ENCODE data around the gene RFX3. TPM values are rescaled to one million over a fixed set of nuclear protein-coding genes. Genes with fewer than 3 reads are reported as not detected.

Gene RFX3
- total RNA-seq, 1 donor from 2014 or later, result 4.1 TPM

GRCh38 chr9:3516667-3517330, 9.0 kb downstream of the RFX3 start:
- DNase-seq (ENCODE audit: low spot score), result no peak
- intact Hi-C loops (cut with DNase I), result no loop called here

GRCh38 chr9:3515405-3515804, 10.4 kb downstream of the RFX3 start:
- intact Hi-C loops (cut with DNase I), result no loop called here
- DNase-seq (ENCODE audit: low spot score), result no peak

GRCh38 chr9:3514786-3515185, 11.0 kb downstream of the RFX3 start:
- DNase-seq (ENCODE audit: low spot score), result no peak
- intact Hi-C loops (cut with DNase I), result no loop called here

- intact Hi-C loops (cut with DNase I), result no loop called here
These were observed 12.5 kb downstream of the RFX3 start for GRCh38 chr9:3513265-3513818.

GRCh38 chr9:3511551-3511950, 14.2 kb downstream of the RFX3 start:
- DNase-seq (ENCODE audit: low spot score), result no peak
- intact Hi-C loops (cut with DNase I), result no loop called here

More at GRCh38 chr9:3513265-3513818, 12.5 kb downstream of the RFX3 start:
- no peak for DNase-seq (ENCODE audit: low spot score)

GRCh38 chr9:3510796-3511195, 15.0 kb downstream of the RFX3 start:
- DNase-seq (ENCODE audit: low spot score), result no peak
- intact Hi-C loops (cut with DNase I), result no loop called here

- DNase-seq (ENCODE audit: low spot score), result no peak
- intact Hi-C loops (cut with DNase I), result no loop called here
These were observed 15.9 kb downstream of the RFX3 start for GRCh38 chr9:3509926-3510325.

GRCh38 chr9:3508521-3509291, 17.1 kb downstream of the RFX3 start:
- intact Hi-C loops (cut with DNase I), result no loop called here
- DNase-seq (ENCODE audit: low spot score), result no peak

- no peak for DNase-seq (ENCODE audit: low spot score)
- intact Hi-C loops (cut with DNase I), result no loop called here
These were observed 17.7 kb downstream of the RFX3 start for GRCh38 chr9:3508078-3508431.

- no peak for DNase-seq (ENCODE audit: low spot score)
- intact Hi-C loops (cut with DNase I), result no loop called here
These were observed 18.3 kb downstream of the RFX3 start for GRCh38 chr9:3507395-3508077.

- no peak for DNase-seq (ENCODE audit: low spot score)
- intact Hi-C loops (cut with DNase I), result no loop called here
These were observed 19.6 kb downstream of the RFX3 start for GRCh38 chr9:3506164-3506563.

- intact Hi-C loops (cut with DNase I), result no loop called here
- DNase-seq (ENCODE audit: low spot score), result no peak
These were observed 23.0 kb downstream of the RFX3 start for GRCh38 chr9:3502560-3503398.

GRCh38 chr9:3500044-3500443, 25.8 kb downstream of the RFX3 start:
- no peak for DNase-seq (ENCODE audit: low spot score)
- intact Hi-C loops (cut with DNase I), result no loop called here

- intact Hi-C loops (cut with DNase I), result no loop called here
- DNase-seq (ENCODE audit: low spot score), result no peak
These were observed 27.1 kb downstream of the RFX3 start for GRCh38 chr9:3498691-3499090.

- intact Hi-C loops (cut with DNase I), result no loop called here
- DNase-seq (ENCODE audit: low spot score), result no peak
These were observed 27.9 kb downstream of the RFX3 start for GRCh38 chr9:3497857-3498256.

GRCh38 chr9:3497401-3497800, 28.4 kb downstream of the RFX3 start:
- no peak for DNase-seq (ENCODE audit: low spot score)
- intact Hi-C loops (cut with DNase I), result no loop called here

- DNase-seq (ENCODE audit: low spot score), result no peak
- intact Hi-C loops (cut with DNase I), result no loop called here
These were observed 29.9 kb downstream of the RFX3 start for GRCh38 chr9:3495855-3496254.

- intact Hi-C loops (cut with DNase I), result no loop called here
- no peak for DNase-seq (ENCODE audit: low spot score)
These were observed 33.6 kb downstream of the RFX3 start for GRCh38 chr9:3492214-3492613.

GRCh38 chr9:3491450-3491849, 34.4 kb downstream of the RFX3 start:
- intact Hi-C loops (cut with DNase I), result no loop called here

GRCh38 chr9:3490957-3491356, 34.8 kb downstream of the RFX3 start:
- intact Hi-C loops (cut with DNase I), result no loop called here
- DNase-seq (ENCODE audit: low spot score), result no peak

More at GRCh38 chr9:3491450-3491849, 34.4 kb downstream of the RFX3 start:
- no peak for DNase-seq (ENCODE audit: low spot score)

Data from cardiac septum (tissue), 1 donor.